SU-DHL-6 (cell line): ENCODE data around the gene GNAQ.

Source experiments
- EZH2phosphoT487 ChIP-seq: fragments of 200-600 bp; sonication (generic), shearing (Covaris generic); conservative IDR thresholded peaks from 2 replicates; pipeline ENCODE4 v1.6.1; 2018; ENCODE audit warnings: mild to moderate bottlenecking, antibody characterized with exemption, low read length, moderate library complexity, mixed read lengths
- TF ChIP-seq, protein P1 (sequence below): fragments of 200-600 bp; sonication (generic); IDR thresholded peaks from one replicate; pipeline ENCODE4 v1.5.1; 2017; ENCODE audit warnings: antibody characterized with exemption, mild to moderate bottlenecking, low read length, moderate library complexity; ENCODE audit not compliant: insufficient read depth, poor library complexity, severe bottlenecking

DNA sequence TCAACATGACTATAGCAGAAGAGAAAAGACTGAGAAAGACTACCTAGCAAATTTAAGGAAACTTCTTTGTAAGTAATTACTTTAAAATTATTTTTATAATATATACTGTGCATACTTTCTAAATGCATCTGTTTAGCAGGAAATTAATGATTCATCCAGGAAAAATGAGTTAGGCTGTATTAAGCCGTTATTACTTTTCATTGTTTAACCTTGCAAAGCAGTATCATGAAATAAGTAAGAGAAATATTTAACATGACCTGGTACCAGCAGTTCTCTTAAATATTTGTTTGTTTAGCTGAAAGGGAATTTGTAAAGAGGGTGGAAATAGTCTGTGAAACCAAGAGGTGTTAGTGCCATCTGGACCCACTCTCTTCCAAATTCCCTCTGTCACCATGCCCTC lies 175.0 kb downstream of the GNAQ start:
- TF ChIP-seq, protein P1, sequence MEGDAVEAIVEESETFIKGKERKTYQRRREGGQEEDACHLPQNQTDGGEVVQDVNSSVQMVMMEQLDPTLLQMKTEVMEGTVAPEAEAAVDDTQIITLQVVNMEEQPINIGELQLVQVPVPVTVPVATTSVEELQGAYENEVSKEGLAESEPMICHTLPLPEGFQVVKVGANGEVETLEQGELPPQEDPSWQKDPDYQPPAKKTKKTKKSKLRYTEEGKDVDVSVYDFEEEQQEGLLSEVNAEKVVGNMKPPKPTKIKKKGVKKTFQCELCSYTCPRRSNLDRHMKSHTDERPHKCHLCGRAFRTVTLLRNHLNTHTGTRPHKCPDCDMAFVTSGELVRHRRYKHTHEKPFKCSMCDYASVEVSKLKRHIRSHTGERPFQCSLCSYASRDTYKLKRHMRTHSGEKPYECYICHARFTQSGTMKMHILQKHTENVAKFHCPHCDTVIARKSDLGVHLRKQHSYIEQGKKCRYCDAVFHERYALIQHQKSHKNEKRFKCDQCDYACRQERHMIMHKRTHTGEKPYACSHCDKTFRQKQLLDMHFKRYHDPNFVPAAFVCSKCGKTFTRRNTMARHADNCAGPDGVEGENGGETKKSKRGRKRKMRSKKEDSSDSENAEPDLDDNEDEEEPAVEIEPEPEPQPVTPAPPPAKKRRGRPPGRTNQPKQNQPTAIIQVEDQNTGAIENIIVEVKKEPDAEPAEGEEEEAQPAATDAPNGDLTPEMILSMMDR, result no peak
- TF ChIP-seq EZH2phosphoT487, result no peak
